ENCODE results near the gene ATG13.
A peak's percentile ranks its signal among the peaks of the same experiment; 100 is the strongest.

The ATG13 gene

DNA sequence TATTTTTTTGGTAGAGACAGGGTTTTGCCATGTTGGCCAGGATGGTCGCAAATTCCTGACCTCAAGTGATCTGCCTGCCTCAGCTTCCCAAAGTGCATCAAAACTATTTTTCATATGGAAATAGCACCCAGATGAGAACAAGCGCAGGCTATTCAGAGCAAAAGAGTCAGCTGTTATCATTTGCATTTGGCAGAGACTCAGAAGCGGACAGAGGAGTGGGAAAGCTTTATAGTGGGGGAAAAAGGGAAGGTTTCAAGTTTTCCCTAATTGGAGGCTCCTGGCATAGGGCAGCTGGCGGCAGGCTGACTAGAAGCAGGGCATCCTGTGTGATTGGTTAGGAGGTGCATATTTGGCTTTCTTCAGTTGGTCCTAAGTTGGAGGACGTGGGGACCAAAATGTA is 20.2 kb downstream of the ATG13 start:
- no peak for DNase-seq (ENCODE audit: low read depth in 1 of 2, low spot score in 1 of 2)
- H3K27ac ChIP-seq (replicated peaks) = no peak overlapping the region
- H3K4me3 ChIP-seq (replicated peaks; ENCODE audit: insufficient read depth, low read length) = no peak overlapping the region
- no peaks in the 10 kb centered on the region for H3K27me3 ChIP-seq (ENCODE audit: insufficient read depth, poor library complexity, severe bottlenecking)
- TF ChIP-seq SPI1 (IDR thresholded peaks at IDR 0.05; ENCODE audit: borderline replicate concordance, low read depth) (no peak), GABPA (IDR thresholded peaks at IDR 0.05; ENCODE audit: low read depth) (no peak), CTCF (IDR thresholded peaks at IDR 0.05; ENCODE audit: insufficient read depth, low read length) (no peak), POLR2AphosphoS5 (IDR thresholded peaks at IDR 0.05; ENCODE audit: low read depth) (no peak)

DNA sequence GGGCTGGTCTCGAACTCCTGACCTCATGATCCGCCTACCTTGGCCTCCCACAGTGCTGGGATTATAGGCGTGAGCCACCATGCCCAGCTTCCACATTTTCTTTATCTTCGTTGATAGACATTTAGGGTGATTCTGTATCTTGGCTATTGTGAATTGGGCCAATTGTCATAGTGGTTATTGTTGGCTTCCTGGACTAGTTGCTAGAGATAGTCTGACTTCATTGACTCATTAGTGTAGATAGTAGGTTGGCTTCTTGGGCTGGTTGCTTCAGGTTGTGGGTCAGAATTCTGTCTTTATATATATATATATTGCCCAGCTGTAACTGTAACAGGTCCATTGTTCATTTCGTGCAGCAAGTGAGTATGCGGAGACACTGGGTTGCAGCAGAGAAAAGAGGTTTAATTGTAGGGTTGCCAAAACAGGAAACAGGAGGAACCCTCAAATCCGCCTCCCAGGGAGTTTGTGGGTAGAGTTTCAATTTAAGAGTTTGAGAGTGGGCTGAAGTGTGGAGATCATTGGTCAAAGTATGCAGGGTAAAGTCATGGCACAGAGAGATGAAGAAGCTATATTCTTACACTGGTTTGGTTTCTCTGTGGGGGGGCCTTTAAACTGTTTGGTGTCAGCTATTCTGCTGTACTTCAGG is 22.0 kb downstream of the ATG13 start:
- Histone ChIP-seq H3K27ac (replicated peaks) (peak overlapping the region; percentile 74), H3K27me3 (ENCODE audit: insufficient read depth, poor library complexity, severe bottlenecking) (no peaks in the 10 kb centered on the region), H3K4me3 (replicated peaks; ENCODE audit: insufficient read depth, low read length) (no peak overlapping the region)
- peak; percentile 45 to 85 for DNase-seq (ENCODE audit: low read depth in 1 of 2, low spot score in 1 of 2)
- TF ChIP-seq, protein P1, sequence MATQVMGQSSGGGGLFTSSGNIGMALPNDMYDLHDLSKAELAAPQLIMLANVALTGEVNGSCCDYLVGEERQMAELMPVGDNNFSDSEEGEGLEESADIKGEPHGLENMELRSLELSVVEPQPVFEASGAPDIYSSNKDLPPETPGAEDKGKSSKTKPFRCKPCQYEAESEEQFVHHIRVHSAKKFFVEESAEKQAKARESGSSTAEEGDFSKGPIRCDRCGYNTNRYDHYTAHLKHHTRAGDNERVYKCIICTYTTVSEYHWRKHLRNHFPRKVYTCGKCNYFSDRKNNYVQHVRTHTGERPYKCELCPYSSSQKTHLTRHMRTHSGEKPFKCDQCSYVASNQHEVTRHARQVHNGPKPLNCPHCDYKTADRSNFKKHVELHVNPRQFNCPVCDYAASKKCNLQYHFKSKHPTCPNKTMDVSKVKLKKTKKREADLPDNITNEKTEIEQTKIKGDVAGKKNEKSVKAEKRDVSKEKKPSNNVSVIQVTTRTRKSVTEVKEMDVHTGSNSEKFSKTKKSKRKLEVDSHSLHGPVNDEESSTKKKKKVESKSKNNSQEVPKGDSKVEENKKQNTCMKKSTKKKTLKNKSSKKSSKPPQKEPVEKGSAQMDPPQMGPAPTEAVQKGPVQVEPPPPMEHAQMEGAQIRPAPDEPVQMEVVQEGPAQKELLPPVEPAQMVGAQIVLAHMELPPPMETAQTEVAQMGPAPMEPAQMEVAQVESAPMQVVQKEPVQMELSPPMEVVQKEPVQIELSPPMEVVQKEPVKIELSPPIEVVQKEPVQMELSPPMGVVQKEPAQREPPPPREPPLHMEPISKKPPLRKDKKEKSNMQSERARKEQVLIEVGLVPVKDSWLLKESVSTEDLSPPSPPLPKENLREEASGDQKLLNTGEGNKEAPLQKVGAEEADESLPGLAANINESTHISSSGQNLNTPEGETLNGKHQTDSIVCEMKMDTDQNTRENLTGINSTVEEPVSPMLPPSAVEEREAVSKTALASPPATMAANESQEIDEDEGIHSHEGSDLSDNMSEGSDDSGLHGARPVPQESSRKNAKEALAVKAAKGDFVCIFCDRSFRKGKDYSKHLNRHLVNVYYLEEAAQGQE (IDR thresholded peaks at IDR 0.05; ENCODE audit: insufficient replicate concordance, low read depth) = no peak
- TF ChIP-seq GABPA (IDR thresholded peaks at IDR 0.05; ENCODE audit: low read depth) = no peak
- TF ChIP-seq CTCF (IDR thresholded peaks at IDR 0.05; ENCODE audit: insufficient read depth, low read length) = no peak
- peak; percentile 37; the same call in 1 of the 2 replicates for TF ChIP-seq SPI1 (IDR thresholded peaks at IDR 0.05; ENCODE audit: borderline replicate concordance, low read depth)
- peak; percentile 44; the same call in 1 of the 2 replicates for TF ChIP-seq POLR2AphosphoS5 (IDR thresholded peaks at IDR 0.05; ENCODE audit: low read depth)

DNA sequence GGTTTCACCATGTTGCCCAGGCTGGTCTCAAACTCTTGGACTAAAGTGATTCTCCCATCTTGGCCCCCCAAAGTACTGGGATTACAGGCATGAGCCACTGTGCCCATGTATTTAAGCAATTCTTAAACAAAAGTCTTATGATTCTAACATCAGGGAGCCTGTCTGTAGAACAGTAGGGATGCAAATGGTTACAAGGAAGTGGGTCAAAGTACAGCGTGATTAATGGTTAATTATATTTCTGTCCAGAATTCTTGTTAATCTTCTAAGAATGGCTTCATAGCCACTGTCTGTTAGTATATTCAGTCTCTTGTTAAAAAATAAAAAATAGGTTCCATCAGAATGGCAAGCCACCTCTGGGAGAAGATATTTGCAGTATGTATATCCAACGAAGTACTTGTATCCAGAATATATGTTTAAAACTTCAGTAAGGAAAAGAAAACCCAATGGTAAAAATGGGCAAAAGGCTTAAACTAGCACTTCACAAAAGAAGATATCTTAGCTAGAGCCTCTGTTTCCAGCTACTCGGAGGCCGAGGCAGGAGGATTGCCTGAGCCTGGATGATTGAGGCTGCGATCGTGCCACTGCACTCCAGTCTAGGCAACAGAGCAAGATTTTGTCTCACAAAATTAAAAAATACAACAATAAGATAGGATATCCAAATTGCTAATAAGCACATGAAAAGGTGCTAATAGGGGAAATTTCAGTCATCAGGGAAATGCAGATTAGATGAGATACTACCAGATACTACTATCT is 22.9 kb downstream of the ATG13 start:
- peak overlapping the region; percentile 74 for H3K27ac ChIP-seq (replicated peaks)
- no peak for DNase-seq (ENCODE audit: low read depth in 1 of 2, low spot score in 1 of 2)
- no peaks in the 10 kb centered on the region for H3K27me3 ChIP-seq (ENCODE audit: insufficient read depth, poor library complexity, severe bottlenecking)
- H3K4me3 ChIP-seq (replicated peaks; ENCODE audit: insufficient read depth, low read length) = no peak overlapping the region
- TF ChIP-seq GABPA (IDR thresholded peaks at IDR 0.05; ENCODE audit: low read depth) (no peak), POLR2AphosphoS5 (IDR thresholded peaks at IDR 0.05; ENCODE audit: low read depth) (no peak), CTCF (IDR thresholded peaks at IDR 0.05; ENCODE audit: insufficient read depth, low read length) (no peak), SPI1 (IDR thresholded peaks at IDR 0.05; ENCODE audit: borderline replicate concordance, low read depth) (no peak)
- TF ChIP-seq, protein P1 (IDR thresholded peaks at IDR 0.05; ENCODE audit: insufficient replicate concordance, low read depth) = no peak
